Vagina (tissue), 2 donors: ENCODE measurements around the gene CREG1.

Experiments
- CTCF ChIP-seq, 3 experiments: fragments of 450-650 bp in 2 of 3; fragments of 200-600 bp in 1 of 3; sonication (generic) in 1 of 3; IDR thresholded peaks; one replicate each; pipeline ENCODE4 v1.5.1; 2017 to 2019; ENCODE audit warnings: antibody characterized with exemption in 3 of 3, mild to moderate bottlenecking in 2 of 3, moderate library complexity in 2 of 3
- POLR2A ChIP-seq, 2 donors: fragments of 450-650 bp; IDR thresholded peaks; one replicate each; pipeline ENCODE4 v1.6.1; 2017; ENCODE audit warnings: antibody characterized with exemption in 2 of 2, mild to moderate bottlenecking in 2 of 2, moderate library complexity in 2 of 2
- POLR2AphosphoS5 ChIP-seq, 2 donors: sonication (generic); formaldehyde crosslinking; IDR thresholded peaks; one replicate each; pipeline ENCODE4 v1.9.0; 2017; ENCODE audit warnings: antibody characterized with exemption in 2 of 2, mild to moderate bottlenecking in 2 of 2, low read depth in 1 of 2; ENCODE audit not compliant: insufficient read depth in 1 of 2

GRCh38 chr1:167515893-167516321 is 37.7 kb downstream of the CREG1 start:
- no peak for TF ChIP-seq CTCF (IDR thresholded peaks at IDR 0.05)
- TF ChIP-seq POLR2A (IDR thresholded peaks at IDR 0.05): no peak
- no peak for TF ChIP-seq POLR2AphosphoS5 (IDR thresholded peaks at IDR 0.05; ENCODE audit: insufficient read depth in 1 of 2, low read depth in 1 of 2)
